IPS-18a (cell line): ENCODE measurements around the gene NCF1.
"Not testable (repeated sequence)": the region's sequence is repeated elsewhere in the genome, so short reads cannot be mapped to it uniquely, and the experiment has no call there.

Experiments
- H3K27ac ChIP-seq: one replicate; pipeline ENCODE4 v1.5.1; 2013; ENCODE audit warnings: low read length
- H3K27me3 ChIP-seq: one replicate; pipeline ENCODE4 v1.6.1; 2013; ENCODE audit warnings: mild to moderate bottlenecking, low read length; ENCODE audit not compliant: control insufficient read depth, insufficient read depth
- H3K36me3 ChIP-seq: one replicate; pipeline ENCODE4 v1.6.1; 2013; ENCODE audit warnings: low read depth, low read length; ENCODE audit not compliant: control insufficient read depth
- H3K4me1 ChIP-seq: one replicate; pipeline ENCODE4 v1.6.1; 2013; ENCODE audit warnings: low read depth, low read length; ENCODE audit not compliant: control insufficient read depth
- H3K4me3 ChIP-seq: one replicate; pipeline ENCODE4 v1.5.1; 2013; ENCODE audit warnings: low read length
- H3K9ac ChIP-seq: one replicate; pipeline ENCODE4 v1.6.1; 2013; ENCODE audit warnings: mild to moderate bottlenecking, low read length, moderate library complexity
- H3K9me3 ChIP-seq: one replicate; pipeline ENCODE4 v1.6.1; 2013; ENCODE audit warnings: low read depth, low read length; ENCODE audit not compliant: control insufficient read depth

The NCF1 gene

GRCh38 chr7:74773760-74774750 is at the start of gene NCF1:
TSS of gene NCF1 (plus strand) at chr7:74774011. CDS start at chr7:74774032, 21 bp downstream.
- not testable (repeated sequence) for H3K4me3 ChIP-seq, H3K36me3 ChIP-seq, H3K27me3 ChIP-seq, H3K9me3 ChIP-seq, H3K27ac ChIP-seq, H3K4me1 ChIP-seq, H3K9ac ChIP-seq

GRCh38 chr7:74725840-74726239 is 48.0 kb upstream of the NCF1 start:
- Histone ChIP-seq H3K27ac (no peak overlapping the region), H3K36me3 (peaks cover 37% of the 10 kb centered on the region), H3K4me1 (no peaks in the 10 kb centered on the region), H3K4me3 (no peak overlapping the region), H3K9me3 (no peaks in the 10 kb centered on the region), H3K27me3 (no peaks in the 10 kb centered on the region), H3K9ac (no peak overlapping the region)

- no peak overlapping the region for H3K27ac ChIP-seq
- no peak overlapping the region for H3K9ac ChIP-seq
- H3K4me3 ChIP-seq = no peak overlapping the region
- H3K36me3 ChIP-seq = peaks cover 33% of the 10 kb centered on the region
- H3K9me3 ChIP-seq = no peaks in the 10 kb centered on the region
- no peaks in the 10 kb centered on the region for H3K4me1 ChIP-seq
- no peaks in the 10 kb centered on the region for H3K27me3 ChIP-seq
Observed at GRCh38 chr7:74726309-74727101, 47.3 kb upstream of the NCF1 start.

- H3K4me3 ChIP-seq, H3K9ac ChIP-seq, H3K27ac ChIP-seq, H3K4me1 ChIP-seq, H3K27me3 ChIP-seq, H3K9me3 ChIP-seq: not testable (repeated sequence)
- peaks cover 22% of the 10 kb centered on the region for H3K36me3 ChIP-seq
Observed at GRCh38 chr7:74728686-74729085, 45.1 kb upstream of the NCF1 start.

- not testable (repeated sequence) for H3K4me3 ChIP-seq, H3K27me3 ChIP-seq, H3K9me3 ChIP-seq, H3K9ac ChIP-seq, H3K4me1 ChIP-seq, H3K27ac ChIP-seq
- H3K36me3 ChIP-seq = peaks cover 15% of the 10 kb centered on the region
Observed at GRCh38 chr7:74730186-74730585, 43.6 kb upstream of the NCF1 start.

GRCh38 chr7:74739974-74740703 is 33.7 kb upstream of the NCF1 start:
- H3K9ac ChIP-seq, H3K27me3 ChIP-seq, H3K27ac ChIP-seq, H3K4me1 ChIP-seq, H3K4me3 ChIP-seq, H3K36me3 ChIP-seq, H3K9me3 ChIP-seq: not testable (repeated sequence)

GRCh38 chr7:74743936-74744557 is 29.8 kb upstream of the NCF1 start:
- H3K27me3 ChIP-seq, H3K9ac ChIP-seq, H3K36me3 ChIP-seq, H3K27ac ChIP-seq, H3K4me3 ChIP-seq, H3K4me1 ChIP-seq, H3K9me3 ChIP-seq: not testable (repeated sequence)

- H3K36me3 ChIP-seq, H3K27ac ChIP-seq, H3K4me1 ChIP-seq, H3K9ac ChIP-seq, H3K9me3 ChIP-seq, H3K27me3 ChIP-seq, H3K4me3 ChIP-seq: not testable (repeated sequence)
Observed at GRCh38 chr7:74753921-74754482, 19.8 kb upstream of the NCF1 start.

GRCh38 chr7:74756673-74757072 is 17.1 kb upstream of the NCF1 start:
- not testable (repeated sequence) for H3K4me1 ChIP-seq, H3K27ac ChIP-seq, H3K36me3 ChIP-seq, H3K9ac ChIP-seq, H3K27me3 ChIP-seq, H3K4me3 ChIP-seq, H3K9me3 ChIP-seq

GRCh38 chr7:74758268-74758667 is 15.5 kb upstream of the NCF1 start:
- not testable (repeated sequence) for H3K9ac ChIP-seq, H3K4me1 ChIP-seq, H3K36me3 ChIP-seq, H3K9me3 ChIP-seq, H3K27me3 ChIP-seq, H3K4me3 ChIP-seq, H3K27ac ChIP-seq

GRCh38 chr7:74758982-74759381 is 14.8 kb upstream of the NCF1 start:
- H3K9ac ChIP-seq, H3K9me3 ChIP-seq, H3K27ac ChIP-seq, H3K4me1 ChIP-seq, H3K27me3 ChIP-seq, H3K4me3 ChIP-seq, H3K36me3 ChIP-seq: not testable (repeated sequence)
